Measurements from ENCODE around the gene AHRR.

DNA sequence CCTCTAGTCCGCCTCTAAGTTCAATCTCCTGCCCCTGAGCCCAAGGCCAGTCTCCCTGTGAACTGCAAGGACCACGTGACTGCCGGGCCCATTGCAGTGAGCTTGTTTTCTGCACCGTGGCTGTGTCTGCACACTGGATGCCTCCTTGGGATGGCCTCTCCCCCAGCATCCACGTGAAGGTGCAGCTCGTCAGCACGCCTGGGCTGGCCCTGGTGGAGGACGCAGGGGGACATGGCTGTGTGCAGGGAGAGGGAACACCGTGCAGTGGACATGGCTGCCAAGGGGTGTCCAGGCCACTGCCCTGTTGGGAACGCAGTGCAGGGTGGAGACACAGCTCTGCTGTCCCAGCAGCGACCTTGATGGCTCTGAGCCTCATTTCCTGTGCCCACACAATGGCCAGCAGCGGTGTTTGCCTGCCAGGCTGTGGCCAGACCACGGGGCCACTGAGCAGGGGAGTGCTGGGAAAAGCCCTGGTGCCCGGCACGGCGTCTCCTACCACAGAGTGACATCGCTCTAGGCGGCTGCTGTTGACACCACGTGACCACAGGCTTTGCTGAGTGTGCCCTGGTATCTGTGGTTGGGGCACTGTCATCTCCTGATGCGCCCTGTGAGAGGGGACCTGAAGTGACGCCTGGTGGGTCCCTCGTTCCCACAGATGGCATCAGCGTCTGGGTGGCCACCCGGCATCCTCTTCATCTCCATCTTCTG, 94.6 kb downstream of the AHRR start:
- no peak for TF ChIP-seq POLR2A (IDR thresholded peaks at IDR 0.05; ENCODE audit: low read depth, low read length)
- TF ChIP-seq, protein P1, sequence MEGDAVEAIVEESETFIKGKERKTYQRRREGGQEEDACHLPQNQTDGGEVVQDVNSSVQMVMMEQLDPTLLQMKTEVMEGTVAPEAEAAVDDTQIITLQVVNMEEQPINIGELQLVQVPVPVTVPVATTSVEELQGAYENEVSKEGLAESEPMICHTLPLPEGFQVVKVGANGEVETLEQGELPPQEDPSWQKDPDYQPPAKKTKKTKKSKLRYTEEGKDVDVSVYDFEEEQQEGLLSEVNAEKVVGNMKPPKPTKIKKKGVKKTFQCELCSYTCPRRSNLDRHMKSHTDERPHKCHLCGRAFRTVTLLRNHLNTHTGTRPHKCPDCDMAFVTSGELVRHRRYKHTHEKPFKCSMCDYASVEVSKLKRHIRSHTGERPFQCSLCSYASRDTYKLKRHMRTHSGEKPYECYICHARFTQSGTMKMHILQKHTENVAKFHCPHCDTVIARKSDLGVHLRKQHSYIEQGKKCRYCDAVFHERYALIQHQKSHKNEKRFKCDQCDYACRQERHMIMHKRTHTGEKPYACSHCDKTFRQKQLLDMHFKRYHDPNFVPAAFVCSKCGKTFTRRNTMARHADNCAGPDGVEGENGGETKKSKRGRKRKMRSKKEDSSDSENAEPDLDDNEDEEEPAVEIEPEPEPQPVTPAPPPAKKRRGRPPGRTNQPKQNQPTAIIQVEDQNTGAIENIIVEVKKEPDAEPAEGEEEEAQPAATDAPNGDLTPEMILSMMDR (conservative IDR thresholded peaks at IDR 0.05; ENCODE audit: low read depth, low read length) = no peak
- no peak for TF ChIP-seq MAZ (IDR thresholded peaks at IDR 0.05; ENCODE audit: borderline replicate concordance, low read depth, low read length)
- no peak for TF ChIP-seq RFX5 (IDR thresholded peaks at IDR 0.05; ENCODE audit: low read depth, low read length)
- no peak for TF ChIP-seq MAFK (IDR thresholded peaks at IDR 0.05; ENCODE audit: low read depth, low read length)
- TF ChIP-seq CEBPB (IDR thresholded peaks at IDR 0.05; ENCODE audit: low read depth, low read length) = no peak
- no peak for TF ChIP-seq SMC3 (IDR thresholded peaks at IDR 0.05; ENCODE audit: low read depth, low read length)
- TF ChIP-seq BHLHE40 (IDR thresholded peaks at IDR 0.05; ENCODE audit: low read depth, low read length) = no peak
